GM12891 (cell line): ENCODE measurements around the gene TMEM150A.

Source experiments
- DNase-seq: peaks from one replicate; pipeline ENCODE4 v3.0.0; 2011; ENCODE audit warnings: low spot score; ENCODE audit not compliant: insufficient read length
- FAIRE-seq: peaks from 2 replicates; lab custom pipeline; 2011; peaks lifted over from hg19 to GRCh38; lab: Jason Lieb, UNC
- PAX5 ChIP-seq: IDR thresholded peaks from 2 replicates; pipeline ENCODE4 v1.6.1; 2011; ENCODE audit warnings: low read length, moderate library complexity, mild to moderate bottlenecking; ENCODE audit not compliant: insufficient read depth, severe bottlenecking
- POLR2A ChIP-seq: IDR thresholded peaks from 2 replicates; pipeline ENCODE4 v1.6.1; 2011; ENCODE audit warnings: low read depth, low read length, control low read depth
- POLR2AphosphoS5 ChIP-seq: IDR thresholded peaks from 2 replicates; pipeline ENCODE4 v1.6.1; 2011; ENCODE audit warnings: low read depth, low read length, control low read depth
- POU2F2 ChIP-seq: IDR thresholded peaks from 2 replicates; pipeline ENCODE4 v1.6.1; 2011; ENCODE audit warnings: low read depth, mild to moderate bottlenecking, control low read depth, low read length, moderate library complexity
- SPI1 ChIP-seq: IDR thresholded peaks from 2 replicates; pipeline ENCODE4 v1.6.1; 2011; ENCODE audit warnings: low read depth, low read length, control low read depth
- TAF1 ChIP-seq: IDR thresholded peaks from 2 replicates; pipeline ENCODE4 v1.6.1; 2011; ENCODE audit warnings: low read depth, low read length, control low read depth

Gene TMEM150A

DNA sequence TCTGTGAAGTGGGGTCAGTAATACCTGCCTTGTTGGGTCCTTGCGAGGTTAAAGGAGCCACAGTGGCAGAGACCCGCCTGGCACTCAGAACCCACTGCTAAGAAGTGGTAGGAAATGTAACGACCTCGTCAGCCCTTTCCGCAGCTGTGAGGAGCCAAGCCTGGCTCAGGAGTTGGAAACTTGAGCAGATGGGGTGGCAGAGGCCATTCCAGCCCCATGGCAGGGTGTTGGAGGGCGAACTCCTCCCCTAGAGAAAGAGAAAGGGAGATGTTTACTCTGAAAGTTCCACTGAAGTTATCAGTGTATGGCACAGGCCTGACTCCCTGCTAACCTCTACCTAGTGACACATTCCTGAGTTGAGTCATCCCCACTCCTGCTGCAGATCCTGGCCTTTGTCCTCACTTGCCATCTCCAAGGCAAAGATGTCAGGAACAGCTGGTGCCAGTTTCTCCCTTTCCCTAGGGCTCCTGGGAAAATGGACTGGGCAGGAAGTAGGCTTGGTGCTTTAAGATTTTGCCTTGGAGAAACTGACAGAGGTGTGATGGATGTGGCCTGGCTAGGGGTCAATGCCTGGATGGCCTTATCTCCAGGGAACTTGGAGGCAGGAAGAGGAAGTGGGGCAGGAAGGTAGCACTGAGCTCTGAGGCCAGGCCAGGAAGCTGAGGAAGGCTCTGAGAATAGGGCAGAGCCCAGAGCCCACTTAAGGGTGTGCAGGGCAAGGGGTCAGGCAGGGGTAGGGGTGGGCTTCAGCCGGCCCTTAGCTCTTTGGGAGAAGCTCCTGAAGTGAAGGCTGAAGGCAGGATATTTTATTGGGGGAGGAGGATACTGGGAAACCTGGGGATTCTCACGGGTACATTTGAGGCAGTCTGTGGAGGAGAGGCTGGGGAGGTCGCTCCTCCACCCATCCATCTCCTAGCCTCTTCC, 17.4 kb downstream of the TMEM150A start:
- FAIRE-seq (peak; percentile 61), DNase-seq (no peak)
- TF ChIP-seq PAX5 (no peak), POLR2AphosphoS5 (no peak), SPI1 (peak; percentile 74), POLR2A (no peak), POU2F2 (no peak)

DNA sequence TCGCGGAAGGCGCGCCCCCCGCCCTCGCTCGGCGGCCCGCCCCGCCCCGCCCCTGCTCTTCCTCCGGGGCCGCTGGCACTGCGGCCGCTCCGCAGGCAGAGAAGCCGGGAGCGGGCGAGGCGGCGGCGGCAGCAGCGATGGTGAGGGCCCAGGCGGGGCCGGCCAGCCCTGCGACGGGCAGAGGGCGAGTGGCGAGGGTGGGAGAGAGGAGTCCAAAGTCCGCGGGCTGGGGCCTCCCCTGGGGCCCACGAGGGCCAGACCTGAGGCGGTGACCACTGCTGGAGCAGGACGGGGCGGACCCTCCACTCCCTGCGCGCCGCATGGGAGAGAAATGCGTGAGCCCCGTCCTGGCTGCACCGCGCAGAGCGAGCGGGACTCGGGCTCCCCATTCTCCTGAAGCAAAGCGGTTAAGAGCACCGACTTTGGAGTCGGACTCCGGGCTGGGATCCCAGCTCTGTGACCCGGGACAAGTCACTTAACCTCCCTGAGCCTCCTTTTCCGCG, 18.1 kb downstream of the TMEM150A start, which contains the start of gene VAMP5:
VAMP5 (plus strand) TSS at position 78 of the 503 bp plus-strand sequence; CDS start at position 138, 60 bp downstream.
- DNase-seq, result peak; percentile 77
- FAIRE-seq, result no peak
- no peak for TF ChIP-seq TAF1
- TF ChIP-seq PAX5, result no peak
- no peak for TF ChIP-seq POLR2AphosphoS5
- TF ChIP-seq SPI1, result no peak
- TF ChIP-seq POU2F2, result no peak
- no peak for TF ChIP-seq POLR2A

GRCh38 chr2:85583667-85584353, 18.7 kb downstream of the TMEM150A start:
- TF ChIP-seq POU2F2, result no peak
- TF ChIP-seq PAX5, result no peak
- TF ChIP-seq POLR2AphosphoS5, result no peak
- no peak for TF ChIP-seq SPI1
- TF ChIP-seq TAF1, result no peak
- no peak for TF ChIP-seq POLR2A
- peak; percentile 43 for FAIRE-seq

GRCh38 chr2:85582492-85582891, 20.0 kb downstream of the TMEM150A start:
- TF ChIP-seq SPI1 (no peak), POU2F2 (no peak), PAX5 (no peak), TAF1 (no peak), POLR2A (no peak), POLR2AphosphoS5 (no peak)
- DNase-seq (no peak), FAIRE-seq (no peak)

More at GRCh38 chr2:85583667-85584353, 18.7 kb downstream of the TMEM150A start:
- DNase-seq, result no peak

- DNase-seq, result no peak
- TF ChIP-seq SPI1, result no peak
- TF ChIP-seq PAX5, result no peak
- no peak for TF ChIP-seq POLR2A
- TF ChIP-seq POU2F2, result no peak
- TF ChIP-seq POLR2AphosphoS5, result no peak
- TF ChIP-seq TAF1, result no peak
- FAIRE-seq, result no peak
Measured at GRCh38 chr2:85580206-85580605, 22.3 kb downstream of the TMEM150A start.

GRCh38 chr2:85579266-85579935, 23.1 kb downstream of the TMEM150A start:
- no peak for DNase-seq
- TF ChIP-seq PAX5, result no peak
- TF ChIP-seq POU2F2, result no peak
- no peak for TF ChIP-seq POLR2AphosphoS5
- no peak for TF ChIP-seq TAF1
- TF ChIP-seq POLR2A, result no peak
- peak; percentile 59 for TF ChIP-seq SPI1
- no peak for FAIRE-seq

DNA sequence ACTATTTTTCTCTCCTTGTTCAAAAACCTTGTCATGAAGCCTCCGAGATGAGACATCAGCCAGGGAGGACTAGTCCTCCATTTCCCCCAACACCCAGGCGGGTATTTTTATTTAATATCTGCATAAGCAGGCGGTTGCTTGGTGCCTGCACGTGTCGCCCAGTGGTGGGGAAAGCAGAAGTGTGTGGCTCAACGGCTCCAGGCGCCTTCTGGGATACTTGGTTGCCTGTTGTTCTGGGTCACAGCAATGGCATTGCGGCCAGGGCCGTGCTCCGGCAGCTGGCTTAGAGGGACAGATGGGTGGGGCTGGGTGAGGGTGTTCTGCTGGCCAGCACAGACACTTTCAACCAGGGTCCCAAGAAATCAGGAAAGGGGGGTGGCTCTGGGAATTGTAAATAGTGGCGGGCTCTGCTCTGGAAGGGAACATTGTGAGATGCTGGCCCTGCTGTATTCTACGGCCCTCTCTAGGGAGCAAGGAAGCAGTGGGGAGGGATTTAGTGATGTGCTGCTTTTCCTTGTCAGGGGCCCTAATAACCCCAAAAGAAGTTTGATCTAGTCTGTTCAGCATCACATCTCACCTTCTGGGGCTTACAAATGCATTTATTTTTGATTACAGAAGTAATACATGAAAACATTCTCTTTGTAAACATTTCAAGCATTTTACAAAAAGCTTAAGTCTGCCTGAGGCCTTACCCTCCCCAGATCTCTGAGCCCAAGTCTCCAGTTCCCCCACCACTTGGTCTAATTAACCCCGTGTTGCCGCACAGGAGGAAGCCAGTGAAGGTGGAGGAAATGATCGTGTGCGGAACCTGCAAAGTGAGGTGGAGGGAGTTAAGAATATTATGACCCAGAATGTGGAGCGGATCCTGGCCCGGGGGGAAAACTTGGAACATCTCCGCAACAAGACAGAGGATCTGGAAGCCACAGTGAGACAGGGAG, 24.0 kb downstream of the TMEM150A start:
- DNase-seq (no peak), FAIRE-seq (peak; percentile 5)
- TF ChIP-seq POU2F2 (no peak), SPI1 (peak; percentile 70)

GRCh38 chr2:85577386-85578242, 24.9 kb downstream of the TMEM150A start, which contains the start of gene VAMP8:
TSS of gene VAMP8 (plus strand) at chr2:85577586. CDS start at chr2:85577647, 61 bp downstream.
- FAIRE-seq (peak; percentile 80), DNase-seq (no peak)
- peak; percentile 44; the same call in 1 of the 2 replicates for TF ChIP-seq SPI1
- no peak for TF ChIP-seq TAF1
- TF ChIP-seq POLR2AphosphoS5, result 0 out of 2 replicates have a peak, but pooled peaks have one; percentile 30
- TF ChIP-seq POU2F2, result no peak
- peak; percentile 30; the same call in 1 of the 2 replicates for TF ChIP-seq POLR2A
- TF ChIP-seq PAX5, result no peak
